GM18870 (cell line): ENCODE data around the gene RNU5B-1.
"Not testable (repeated sequence)": the region's sequence is repeated elsewhere in the genome, so short reads cannot be mapped to it uniquely, and the experiment has no call there.

Experiments used
- ATAC-seq: cut with Tn5 transposase; IDR thresholded peaks from one replicate; pipeline ENCODE4 v1.9.1; 2021; ENCODE audit warnings: moderate library complexity; ENCODE audit not compliant: unreplicated experiment

The RNU5B-1 gene

GRCh38 chr15:65339920-65340319 is 35.4 kb downstream of the RNU5B-1 start:
- ATAC-seq, result no peak

- no peak for ATAC-seq
Observed at GRCh38 chr15:65342493-65342892, 38.0 kb downstream of the RNU5B-1 start.

- no peak for ATAC-seq
Observed at GRCh38 chr15:65343374-65343981, 39.0 kb downstream of the RNU5B-1 start.

GRCh38 chr15:65344214-65344913 is 39.9 kb downstream of the RNU5B-1 start:
- no peak for ATAC-seq

GRCh38 chr15:65344914-65345275 is 40.4 kb downstream of the RNU5B-1 start:
- no peak for ATAC-seq

GRCh38 chr15:65346856-65347598 is 42.5 kb downstream of the RNU5B-1 start:
- no peak for ATAC-seq

GRCh38 chr15:65347756-65348155 is 43.3 kb downstream of the RNU5B-1 start:
- not testable (repeated sequence) for ATAC-seq

- no peak for ATAC-seq
Observed at GRCh38 chr15:65349338-65349737, 44.9 kb downstream of the RNU5B-1 start.

GRCh38 chr15:65351972-65352371 is 47.5 kb downstream of the RNU5B-1 start:
- not testable (repeated sequence) for ATAC-seq
